Liver (tissue), 10 donors: ENCODE measurements around the gene CNN1. TPM values are rescaled to one million over a fixed set of nuclear protein-coding genes. Genes with fewer than 3 reads are reported as not detected.
"Not testable (repeated sequence)": the region's sequence is repeated elsewhere in the genome, so short reads cannot be mapped to it uniquely, and the experiment has no call there.

Experiments
- DNase-seq: peaks from one replicate; pipeline ENCODE4 v3.0.0-alpha.2; 2017; ENCODE audit warnings: low spot score
- H3K27ac ChIP-seq, 2 donors: one replicate each; pipeline ENCODE4 v1.7.0; 2013; ENCODE audit warnings: inconsistent platforms in 2 of 2, low read length in 2 of 2, control low read depth in 1 of 2, low read depth in 1 of 2, mild to moderate bottlenecking in 1 of 2
- H3K27me3 ChIP-seq, 4 donors: one replicate each; pipeline versions ENCODE4 v1.6.1 to v1.7.0; 2013; ENCODE audit warnings: low read length in 3 of 4, inconsistent platforms in 1 of 4, mild to moderate bottlenecking in 1 of 4, moderate library complexity in 1 of 4; ENCODE audit not compliant: control insufficient read depth in 4 of 4, insufficient read depth in 4 of 4
- H3K36me3 ChIP-seq, 4 donors: one replicate each; pipeline versions ENCODE4 v1.6.1 to v1.7.0; 2013; ENCODE audit warnings: low read length in 3 of 4, mild to moderate bottlenecking in 3 of 4, low read depth in 1 of 4, moderate library complexity in 1 of 4; ENCODE audit not compliant: control insufficient read depth in 4 of 4, insufficient read depth in 3 of 4
- H3K4me1 ChIP-seq, 4 donors: one replicate each; pipeline versions ENCODE4 v1.6.1 to v1.7.0; 2013; ENCODE audit warnings: low read length in 3 of 4, mild to moderate bottlenecking in 3 of 4, moderate library complexity in 1 of 4; ENCODE audit not compliant: control insufficient read depth in 4 of 4, insufficient read depth in 4 of 4
- H3K4me3 ChIP-seq, 3 donors: one replicate each; pipeline versions ENCODE4 v1.6.1 to v1.7.0; 2013; ENCODE audit warnings: low read length in 3 of 3, control low read depth in 1 of 3, low read depth in 1 of 3, mild to moderate bottlenecking in 1 of 3
- H3K9ac ChIP-seq, 2 donors: one replicate each; pipeline ENCODE4 v1.7.0; 2013; ENCODE audit warnings: low read length in 2 of 2, mild to moderate bottlenecking in 2 of 2, moderate library complexity in 2 of 2, control low read depth in 1 of 2, low read depth in 1 of 2
- H3K9me3 ChIP-seq, 4 donors: one replicate each; pipeline versions ENCODE4 v1.6.1 to v1.7.0; 2013; ENCODE audit warnings: low read length in 3 of 4; ENCODE audit not compliant: control insufficient read depth in 4 of 4
- WGBS: extraction: QIAGEN DNeasy Blood & Tissue Kit; methylation state at CpG from one replicate; pipeline ENCODE4 v1.1.7; 2013; 5-methylcytosine and 5-hydroxymethylcytosine counted together
- polyA plus RNA-seq, 2 donors: library from polyadenylated mRNA; stranded (reverse) in 1 of 2; unstranded in 1 of 2; fragments of 200-250 nt in 1 of 2; fragments of >200 nt in 1 of 2; fragmentation: Nextera tagmentation in 1 of 2; extraction: Ambion mirVana in 1 of 2; gene quantifications; one replicate each; pipeline versions ENCODE4 v1.2.1 to v1.2.3, GENCODE V29; 2013 to 2015
- small RNA-seq: library from RNA; depleted of rRNA; stranded (forward); fragments of <200 nt; gene quantifications from one replicate; pipeline ENCODE3, GENCODE V24; 2014
- total RNA-seq, 2 donors: library from RNA; depleted of rRNA; stranded (reverse); fragments of >200 nt; gene quantifications; one replicate each; pipeline ENCODE4 v1.2.3, GENCODE V29; 2014
- donor health status: healthy.
- donor health status: healthy.
- donor health status: healthy.
- donor health status: healthy.
- donor health status: healthy.

The CNN1 gene
- total and polyA plus RNA-seq, 4 donors = 0.09 to 5.9 (median 2.2) TPM

DNA sequence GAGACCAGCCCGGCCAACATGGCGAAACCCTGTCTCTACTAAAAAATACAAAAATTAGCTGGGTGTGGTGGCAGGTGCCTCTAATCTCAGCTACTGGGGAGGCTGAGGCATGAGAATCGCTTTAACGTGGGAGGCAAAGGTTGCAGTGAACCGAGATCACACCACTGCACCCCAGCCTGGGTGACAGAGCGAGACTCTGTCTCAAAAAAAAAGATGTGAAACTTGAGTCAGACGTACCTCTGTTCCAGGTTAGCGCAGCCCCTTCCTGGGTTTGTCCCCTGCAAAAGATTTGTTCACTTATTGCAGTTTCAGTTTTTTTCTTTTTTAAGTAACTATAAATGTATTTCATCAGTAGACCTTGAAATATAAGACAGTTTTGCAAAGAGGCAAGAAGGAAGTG is 61.1 kb downstream of the CNN1 start:
- not testable (repeated sequence) for H3K4me1 ChIP-seq, H3K36me3 ChIP-seq, H3K27me3 ChIP-seq, DNase-seq, H3K9me3 ChIP-seq, H3K27ac ChIP-seq, H3K9ac ChIP-seq, H3K4me3 ChIP-seq
- WGBS = 94% methylated on average over 8 of the region's 8 CpGs

Small RNAs within 50 kb of the gene (small RNA-seq; reads per million reads assigned to genes)
- gene MIR7974 (2.2 reads per million, percentile 88 among the genes with 10 or more reads in this experiment), gene RN7SL833P (0.11 reads per million)

Other genes with a start within 250 kb of the CNN1 start
- gene TSPAN16, start 242.7 kb upstream of the CNN1 start, total RNA-seq = not detected
- gene TSPAN16, start 242.7 kb upstream of the CNN1 start, polyA plus RNA-seq = not detected
- gene RAB3D, start 199.2 kb upstream of the CNN1 start, total RNA-seq = 10 to 100 TPM in 1 of 2 donors, 1 to 10 TPM in 1; 9.5 to 10.2 TPM
- gene RAB3D, start 199.2 kb upstream of the CNN1 start, polyA plus RNA-seq = 1 to 10 TPM; 1.1 to 1.4 TPM
- 100 to 1,000 TPM; 110 to 268 TPM for gene TMEM205, start 192.6 kb upstream of the CNN1 start, total RNA-seq
- gene TMEM205, start 192.6 kb upstream of the CNN1 start, polyA plus RNA-seq = 100 to 1,000 TPM; 275 to 410 TPM
- 10 to 100 TPM in 1 of 2 donors, 1 to 10 TPM in 1; 6.3 to 19.3 TPM for gene CCDC159, start 192.3 kb upstream of the CNN1 start, total RNA-seq
- gene CCDC159, start 192.3 kb upstream of the CNN1 start, polyA plus RNA-seq = 10 to 100 TPM; 13.7 to 25.2 TPM
- 1 to 10 TPM; 1.3 to 6.9 TPM for gene PLPPR2, start 183.4 kb upstream of the CNN1 start, total RNA-seq
- gene PLPPR2, start 183.4 kb upstream of the CNN1 start, polyA plus RNA-seq = 10 to 100 TPM in 1 of 2 donors, 1 to 10 TPM in 1; 7.6 to 12.6 TPM
- gene SWSAP1, start 164.2 kb upstream of the CNN1 start, total RNA-seq = 1 to 10 TPM in 1 of 2 donors, under 1 TPM in 1; 0.98 to 1.0 TPM
- 1 to 10 TPM; 2.5 to 6.4 TPM for gene SWSAP1, start 164.2 kb upstream of the CNN1 start, polyA plus RNA-seq
- gene EPOR, start 154.5 kb upstream of the CNN1 start, total RNA-seq = 10 to 100 TPM in 1 of 2 donors, 1 to 10 TPM in 1; 6.4 to 70.9 TPM
- gene EPOR, start 154.5 kb upstream of the CNN1 start, polyA plus RNA-seq = 1 to 10 TPM; 6.3 to 7.6 TPM
- gene RGL3, start 119.5 kb upstream of the CNN1 start, total RNA-seq = 10 to 100 TPM in 1 of 2 donors, 1 to 10 TPM in 1; 2.4 to 19.8 TPM
- 1 to 10 TPM; 5.7 to 9.8 TPM for gene RGL3, start 119.5 kb upstream of the CNN1 start, polyA plus RNA-seq
- gene ODAD3, start 103.7 kb upstream of the CNN1 start, total RNA-seq = under 1 TPM in 1 of 2 donors, not detected in 1; 0.08 TPM
- gene ODAD3, start 103.7 kb upstream of the CNN1 start, polyA plus RNA-seq = under 1 TPM; 0.21 to 0.46 TPM
- gene PRKCSH, start 103.2 kb upstream of the CNN1 start, total RNA-seq = 100 to 1,000 TPM in 1 of 2 donors, 10 to 100 TPM in 1; 53.0 to 104 TPM
- 100 to 1,000 TPM in 1 of 2 donors, 10 to 100 TPM in 1; 42.9 to 165 TPM for gene PRKCSH, start 103.2 kb upstream of the CNN1 start, polyA plus RNA-seq
- not detected for gene ELAVL3, start 57.8 kb upstream of the CNN1 start, total RNA-seq
- gene ELAVL3, start 57.8 kb upstream of the CNN1 start, polyA plus RNA-seq = not detected
- gene ZNF653, start 33.0 kb upstream of the CNN1 start, total RNA-seq = 1 to 10 TPM; 3.0 to 4.6 TPM
- 1 to 10 TPM; 1.3 to 3.3 TPM for gene ZNF653, start 33.0 kb upstream of the CNN1 start, polyA plus RNA-seq
- gene ECSIT, start 9.7 kb upstream of the CNN1 start, total RNA-seq = 10 to 100 TPM; 20.5 to 34.9 TPM
- gene ECSIT, start 9.7 kb upstream of the CNN1 start, polyA plus RNA-seq = 10 to 100 TPM; 27.2 to 37.4 TPM
- 10 to 100 TPM; 11.1 to 15.5 TPM for gene ELOF1, start 20.4 kb downstream of the CNN1 start, total RNA-seq
- 10 to 100 TPM; 32.5 to 37.9 TPM for gene ELOF1, start 20.4 kb downstream of the CNN1 start, polyA plus RNA-seq
- 10 to 100 TPM; 20.7 to 30.5 TPM for gene ACP5, start 38.8 kb downstream of the CNN1 start, total RNA-seq
- 10 to 100 TPM; 18.6 to 26.9 TPM for gene ACP5, start 38.8 kb downstream of the CNN1 start, polyA plus RNA-seq
- 1 to 10 TPM; 7.6 to 9.6 TPM for gene ZNF627, start 58.6 kb downstream of the CNN1 start, total RNA-seq
- 1 to 10 TPM; 3.2 to 3.3 TPM for gene ZNF627, start 58.6 kb downstream of the CNN1 start, polyA plus RNA-seq
- gene ZNF823, start 200.1 kb downstream of the CNN1 start, total RNA-seq = 1 to 10 TPM; 3.1 to 6.4 TPM
- gene ZNF823, start 200.1 kb downstream of the CNN1 start, polyA plus RNA-seq = 1 to 10 TPM; 2.4 to 3.0 TPM
- gene ZNF441, start 228.1 kb downstream of the CNN1 start, total RNA-seq = 1 to 10 TPM; 7.1 to 7.4 TPM
- gene ZNF441, start 228.1 kb downstream of the CNN1 start, polyA plus RNA-seq = 1 to 10 TPM; 1.8 to 4.2 TPM